Measurements from ENCODE around the gene TMOD1.

- TF ChIP-seq, protein P1, sequence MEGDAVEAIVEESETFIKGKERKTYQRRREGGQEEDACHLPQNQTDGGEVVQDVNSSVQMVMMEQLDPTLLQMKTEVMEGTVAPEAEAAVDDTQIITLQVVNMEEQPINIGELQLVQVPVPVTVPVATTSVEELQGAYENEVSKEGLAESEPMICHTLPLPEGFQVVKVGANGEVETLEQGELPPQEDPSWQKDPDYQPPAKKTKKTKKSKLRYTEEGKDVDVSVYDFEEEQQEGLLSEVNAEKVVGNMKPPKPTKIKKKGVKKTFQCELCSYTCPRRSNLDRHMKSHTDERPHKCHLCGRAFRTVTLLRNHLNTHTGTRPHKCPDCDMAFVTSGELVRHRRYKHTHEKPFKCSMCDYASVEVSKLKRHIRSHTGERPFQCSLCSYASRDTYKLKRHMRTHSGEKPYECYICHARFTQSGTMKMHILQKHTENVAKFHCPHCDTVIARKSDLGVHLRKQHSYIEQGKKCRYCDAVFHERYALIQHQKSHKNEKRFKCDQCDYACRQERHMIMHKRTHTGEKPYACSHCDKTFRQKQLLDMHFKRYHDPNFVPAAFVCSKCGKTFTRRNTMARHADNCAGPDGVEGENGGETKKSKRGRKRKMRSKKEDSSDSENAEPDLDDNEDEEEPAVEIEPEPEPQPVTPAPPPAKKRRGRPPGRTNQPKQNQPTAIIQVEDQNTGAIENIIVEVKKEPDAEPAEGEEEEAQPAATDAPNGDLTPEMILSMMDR (conservative IDR thresholded peaks at IDR 0.05; ENCODE audit: low read length), result no peak
- TF ChIP-seq EZH2phosphoT487 (IDR thresholded peaks at IDR 0.05; ENCODE audit: borderline replicate concordance, low read depth, low read length), result no peak
Measured at GRCh38 chr9:97604901-97605645, 103.6 kb downstream of the TMOD1 start.

All from OCI-LY7 (cell line).